Astrocyte (in vitro differentiated cells and primary cell): Measurements from ENCODE around the gene APELA. TPM values are rescaled to one million over a fixed set of nuclear protein-coding genes. Genes with fewer than 3 reads are reported as not detected.

ENCODE experiments used
- DNase-seq: peaks from one replicate; pipeline ENCODE4 v3.0.0-alpha.2; 2010; ENCODE audit warnings: low read depth
- FAIRE-seq: peaks from 2 replicates; lab custom pipeline; 2011; peaks lifted over from hg19 to GRCh38; lab: Jason Lieb, UNC
- H2AFZ ChIP-seq: 2 replicates; pipeline ENCODE4 v1.6.0; 2012; ENCODE audit warnings: low read depth, low read length, inconsistent platforms
- H3K27ac ChIP-seq: 2 replicates; pipeline ENCODE4 v1.5.1; 2011; ENCODE audit warnings: low read depth, low read length, inconsistent platforms
- H3K27me3 ChIP-seq: 2 replicates; pipeline ENCODE4 v1.6.0; 2011; ENCODE audit warnings: low read length, inconsistent platforms; ENCODE audit not compliant: insufficient read depth
- H3K36me3 ChIP-seq: 2 replicates; pipeline ENCODE4 v1.5.1; 2011; ENCODE audit warnings: low read length, inconsistent platforms; ENCODE audit not compliant: insufficient read depth
- H3K4me1 ChIP-seq: 2 replicates; pipeline ENCODE4 v1.5.1; 2011; ENCODE audit warnings: low read length, inconsistent platforms; ENCODE audit not compliant: insufficient read depth
- H3K4me2 ChIP-seq: 2 replicates; pipeline ENCODE4 v1.6.0; 2012; ENCODE audit warnings: low read length, inconsistent platforms
- H3K4me3 ChIP-seq: 2 replicates; pipeline ENCODE4 v1.5.1; 2011; ENCODE audit warnings: low read depth, mild to moderate bottlenecking, low read length, inconsistent platforms; ENCODE audit not compliant: insufficient read depth
- H3K79me2 ChIP-seq: 2 replicates; pipeline ENCODE4 v1.6.0; 2012; ENCODE audit warnings: mild to moderate bottlenecking, low read length, inconsistent platforms; ENCODE audit not compliant: insufficient read depth
- H3K9ac ChIP-seq: 2 replicates; pipeline ENCODE4 v1.6.0; 2012; ENCODE audit warnings: mild to moderate bottlenecking, low read length, inconsistent platforms
- H3K9me3 ChIP-seq: 2 replicates; pipeline ENCODE4 v1.5.1; 2012; ENCODE audit warnings: low read depth, mild to moderate bottlenecking, low read length, inconsistent platforms; ENCODE audit not compliant: insufficient read depth
- H4K20me1 ChIP-seq: 2 replicates; pipeline ENCODE4 v1.6.0; 2012; ENCODE audit warnings: low read length, inconsistent platforms; ENCODE audit not compliant: insufficient read depth
- H3K27ac Mint-ChIP-seq: one replicate; pipeline ENCODE4 v1.8.0; 2021; ENCODE audit warnings: mild to moderate bottlenecking, mixed read lengths; ENCODE audit not compliant: unreplicated experiment
- H3K27me3 Mint-ChIP-seq: one replicate; pipeline ENCODE4 v1.8.0; 2021; ENCODE audit warnings: low read depth, mixed read lengths; ENCODE audit not compliant: unreplicated experiment
- H3K36me3 Mint-ChIP-seq: one replicate; pipeline ENCODE4 v1.8.0; 2021; ENCODE audit warnings: low read depth, mixed read lengths; ENCODE audit not compliant: unreplicated experiment
- H3K4me1 Mint-ChIP-seq: one replicate; pipeline ENCODE4 v1.8.0; 2021; ENCODE audit warnings: low read depth, mixed read lengths; ENCODE audit not compliant: unreplicated experiment
- H3K4me3 Mint-ChIP-seq: one replicate; pipeline ENCODE4 v1.8.0; 2021; ENCODE audit warnings: mild to moderate bottlenecking, moderate library complexity, mixed read lengths; ENCODE audit not compliant: unreplicated experiment
- H3K9me3 Mint-ChIP-seq: one replicate; pipeline ENCODE4 v1.8.0; 2021; ENCODE audit warnings: mild to moderate bottlenecking, mixed read lengths; ENCODE audit not compliant: unreplicated experiment
- CTCF ChIP-seq: IDR thresholded peaks from 2 replicates; pipeline ENCODE4 v1.5.1; 2011; ENCODE audit warnings: low read depth, mild to moderate bottlenecking, inconsistent platforms, low read length, moderate library complexity; ENCODE audit not compliant: insufficient read depth
- EZH2 ChIP-seq: IDR thresholded peaks from 2 replicates; pipeline ENCODE4 v1.6.1; 2012; ENCODE audit warnings: mild to moderate bottlenecking, low read length, inconsistent platforms; ENCODE audit not compliant: insufficient read depth
- total RNA-seq: library from RNA; stranded (reverse); gene quantifications from 2 replicates; pipeline ENCODE4 v1.2.1, GENCODE V29; 2021

Gene APELA
- total RNA-seq, 1 donor from 2014 or later: 0.30 TPM

GRCh38 chr4:164930647-164931046, 53.7 kb downstream of the APELA start:
- no peaks in the 10 kb centered on the region for H4K20me1 ChIP-seq
- no peak for DNase-seq
- no peaks in the 10 kb centered on the region for H3K36me3 ChIP-seq
- no peak overlapping the region for H3K27ac ChIP-seq
- Mint-ChIP-seq H3K36me3 (no peaks in the 10 kb centered on the region), H3K9me3 (peaks cover 2% of the 10 kb centered on the region), H3K4me3 (no peak overlapping the region), H3K27ac (no peak overlapping the region), H3K27me3 (no peaks in the 10 kb centered on the region), H3K4me1 (peaks cover 16% of the 10 kb centered on the region)
- no peak overlapping the region for H3K4me2 ChIP-seq
- no peaks in the 10 kb centered on the region for H3K79me2 ChIP-seq
- H3K4me3 ChIP-seq: no peak overlapping the region
- no peak overlapping the region for H3K9ac ChIP-seq
- H3K4me1 ChIP-seq: no peaks in the 10 kb centered on the region
- no peak overlapping the region for H2AFZ ChIP-seq
- no peaks in the 10 kb centered on the region for H3K9me3 ChIP-seq
- TF ChIP-seq EZH2: no peak
- no peak for TF ChIP-seq CTCF
- FAIRE-seq: no peak
- H3K27me3 ChIP-seq: no peaks in the 10 kb centered on the region

GRCh38 chr4:164931551-164932324, 54.8 kb downstream of the APELA start:
- Histone ChIP-seq H3K79me2 (no peaks in the 10 kb centered on the region), H3K4me1 (no peaks in the 10 kb centered on the region), H3K9ac (no peak overlapping the region), H3K9me3 (no peaks in the 10 kb centered on the region), H3K4me3 (no peak overlapping the region), H3K27ac (no peak overlapping the region), H4K20me1 (no peaks in the 10 kb centered on the region), H2AFZ (no peak overlapping the region), H3K27me3 (no peaks in the 10 kb centered on the region), H3K4me2 (no peak overlapping the region), H3K36me3 (no peaks in the 10 kb centered on the region)
- Mint-ChIP-seq H3K36me3 (no peaks in the 10 kb centered on the region), H3K4me1 (peaks cover 16% of the 10 kb centered on the region), H3K9me3 (peaks cover 2% of the 10 kb centered on the region), H3K4me3 (no peak overlapping the region), H3K27me3 (no peaks in the 10 kb centered on the region), H3K27ac (no peak overlapping the region)
- no peak for FAIRE-seq
- TF ChIP-seq CTCF (no peak), EZH2 (no peak)
- DNase-seq: no peak

GRCh38 chr4:164933244-164933643, 56.3 kb downstream of the APELA start:
- Histone ChIP-seq H3K27me3 (no peaks in the 10 kb centered on the region), H3K4me3 (no peak overlapping the region), H3K9ac (no peak overlapping the region), H3K36me3 (no peaks in the 10 kb centered on the region), H3K4me2 (no peak overlapping the region), H3K79me2 (no peaks in the 10 kb centered on the region), H3K4me1 (no peaks in the 10 kb centered on the region), H3K9me3 (no peaks in the 10 kb centered on the region), H4K20me1 (no peaks in the 10 kb centered on the region), H3K27ac (no peak overlapping the region), H2AFZ (no peak overlapping the region)
- no peaks in the 10 kb centered on the region for H3K36me3 Mint-ChIP-seq
- peaks cover 13% of the 10 kb centered on the region for H3K4me1 Mint-ChIP-seq
- H3K4me3 Mint-ChIP-seq: no peak overlapping the region
- TF ChIP-seq EZH2 (no peak), CTCF (no peak)
- no peak overlapping the region for H3K27ac Mint-ChIP-seq
- DNase-seq (no peak), FAIRE-seq (no peak)
- H3K9me3 Mint-ChIP-seq: peaks cover 2% of the 10 kb centered on the region
- no peaks in the 10 kb centered on the region for H3K27me3 Mint-ChIP-seq
